Activated B cell treated with CpG ODN at 0.5 μM for 24 hours (primary cell): Measurements from ENCODE around the gene TRAF3IP1. TPM values are rescaled to one million over a fixed set of nuclear protein-coding genes. Genes with fewer than 3 reads are reported as not detected.

Experiments
- ATAC-seq: fragments of 200-7000 bp; cut with Tn5 transposase; one replicate; pipeline ENCODE4 v1.10.0; 2021; ENCODE audit warnings: low read depth, mild to moderate bottlenecking, moderate library complexity
- CTCF ChIA-PET: fragments of 350-600 bp; sonication (Branson Sonifier 250); formaldehyde crosslinking; loops from one replicate; lab custom pipeline; 2021; ENCODE audit warnings: antibody characterized with exemption; lab: Charles Lee
- POLR2A ChIA-PET: fragments of 350-600 bp; sonication (Branson Sonifier 250); formaldehyde crosslinking; loops from one replicate; lab custom pipeline; 2021; ENCODE audit warnings: antibody characterized with exemption; lab: Charles Lee
- DNase-seq: peaks from one replicate; pipeline ENCODE4 v3.0.0; 2022
- H3K27ac Mint-ChIP-seq: one replicate; pipeline ENCODE4 v1.8.0; 2020; ENCODE audit warnings: mixed read lengths
- H3K27me3 Mint-ChIP-seq: one replicate; pipeline ENCODE4 v1.8.0; 2021; ENCODE audit warnings: mixed read lengths
- H3K36me3 Mint-ChIP-seq: one replicate; pipeline ENCODE4 v1.8.0; 2021; ENCODE audit warnings: low read depth, mixed read lengths
- H3K4me1 Mint-ChIP-seq: one replicate; pipeline ENCODE4 v1.8.0; 2021; ENCODE audit warnings: mixed read lengths
- H3K4me3 Mint-ChIP-seq: one replicate; pipeline ENCODE4 v1.8.0; 2020; ENCODE audit warnings: mild to moderate bottlenecking, mixed read lengths
- H3K9me3 Mint-ChIP-seq: one replicate; pipeline ENCODE4 v1.8.0; 2020; ENCODE audit warnings: mixed read lengths
- intact Hi-C: fragments of 100-400 bp; cut with micrococcal nuclease; formaldehyde crosslinking; loops from one replicate; pipeline ENCODE4 v1.15.1; 2024
- total RNA-seq: library from RNA; stranded (reverse); gene quantifications from 2 replicates; pipeline ENCODE4 v1.2.3, GENCODE V29; 2022
- TF ChIP-seq, protein P1 (sequence below): fragments of 200-600 bp; IDR thresholded peaks from one replicate; pipeline ENCODE4 v1.8.0; 2022; ENCODE audit warnings: antibody characterized with exemption, mild to moderate bottlenecking

The TRAF3IP1 gene
- total RNA-seq, 1 donor from 2014 or later: 9.9 TPM

DNA sequence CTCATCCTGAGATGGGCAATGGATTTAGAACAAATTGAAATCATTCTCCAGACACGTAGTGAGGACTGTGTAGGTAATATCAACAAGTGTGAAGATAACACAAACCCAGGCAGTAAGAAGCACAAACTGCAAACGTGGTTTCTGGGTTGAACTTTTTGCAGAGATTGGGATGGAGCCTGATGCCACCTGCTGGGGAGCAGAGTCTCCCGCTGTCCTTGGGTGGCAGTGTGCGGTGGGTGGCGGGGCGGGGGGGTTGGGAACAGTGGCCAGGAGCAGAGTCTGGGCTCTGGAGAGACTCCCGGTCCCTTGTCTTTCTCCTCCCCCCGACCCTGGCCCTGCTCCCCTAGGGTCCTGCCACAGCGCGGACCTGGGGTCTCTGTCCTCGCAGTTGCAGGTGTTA is 19.5 kb downstream of the TRAF3IP1 start:
- no peak overlapping the region for H3K4me3 Mint-ChIP-seq
- ATAC-seq: no peak
- TF ChIP-seq, protein P1, sequence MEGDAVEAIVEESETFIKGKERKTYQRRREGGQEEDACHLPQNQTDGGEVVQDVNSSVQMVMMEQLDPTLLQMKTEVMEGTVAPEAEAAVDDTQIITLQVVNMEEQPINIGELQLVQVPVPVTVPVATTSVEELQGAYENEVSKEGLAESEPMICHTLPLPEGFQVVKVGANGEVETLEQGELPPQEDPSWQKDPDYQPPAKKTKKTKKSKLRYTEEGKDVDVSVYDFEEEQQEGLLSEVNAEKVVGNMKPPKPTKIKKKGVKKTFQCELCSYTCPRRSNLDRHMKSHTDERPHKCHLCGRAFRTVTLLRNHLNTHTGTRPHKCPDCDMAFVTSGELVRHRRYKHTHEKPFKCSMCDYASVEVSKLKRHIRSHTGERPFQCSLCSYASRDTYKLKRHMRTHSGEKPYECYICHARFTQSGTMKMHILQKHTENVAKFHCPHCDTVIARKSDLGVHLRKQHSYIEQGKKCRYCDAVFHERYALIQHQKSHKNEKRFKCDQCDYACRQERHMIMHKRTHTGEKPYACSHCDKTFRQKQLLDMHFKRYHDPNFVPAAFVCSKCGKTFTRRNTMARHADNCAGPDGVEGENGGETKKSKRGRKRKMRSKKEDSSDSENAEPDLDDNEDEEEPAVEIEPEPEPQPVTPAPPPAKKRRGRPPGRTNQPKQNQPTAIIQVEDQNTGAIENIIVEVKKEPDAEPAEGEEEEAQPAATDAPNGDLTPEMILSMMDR: no peak
- ChIA-PET POLR2A (no interaction called here), CTCF (no interaction called here)
- H3K36me3 Mint-ChIP-seq: peaks cover 22% of the 10 kb centered on the region
- intact Hi-C loops: no loop called here
- H3K27ac Mint-ChIP-seq: no peak overlapping the region
- H3K27me3 Mint-ChIP-seq: no peaks in the 10 kb centered on the region
- H3K4me1 Mint-ChIP-seq: peaks cover 5% of the 10 kb centered on the region
- no peak for DNase-seq
- H3K9me3 Mint-ChIP-seq: no peaks in the 10 kb centered on the region

DNA sequence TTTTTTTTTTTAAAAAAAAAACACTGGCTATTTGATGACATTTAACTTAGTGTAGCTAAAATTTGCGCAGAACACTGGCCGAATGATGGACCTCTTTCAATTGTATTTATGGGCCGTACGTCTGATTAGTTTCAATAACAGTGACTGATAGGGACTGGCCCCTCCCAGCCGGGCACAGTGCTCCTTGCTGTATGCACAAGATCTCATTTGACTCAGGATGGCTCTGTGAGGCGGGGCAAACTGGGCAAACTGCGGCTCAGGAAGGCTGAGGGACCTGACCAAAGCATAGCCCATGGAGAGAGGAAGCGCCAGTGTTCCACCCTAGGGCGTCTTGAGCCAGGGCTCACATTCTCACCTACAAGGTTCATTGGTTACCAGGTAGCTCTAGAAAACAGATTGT is 21.2 kb downstream of the TRAF3IP1 start:
- Mint-ChIP-seq H3K9me3 (no peaks in the 10 kb centered on the region), H3K27me3 (no peaks in the 10 kb centered on the region), H3K4me1 (peaks cover 9% of the 10 kb centered on the region), H3K36me3 (peaks cover 19% of the 10 kb centered on the region), H3K4me3 (no peak overlapping the region), H3K27ac (no peak overlapping the region)
- TF ChIP-seq, protein P1: no peak
- ATAC-seq (no peak), DNase-seq (no peak)
- ChIA-PET POLR2A (no interaction called here), CTCF (interaction anchor here (1.0 kb wide), 1 partner anchor 18 kb away, joined by 3 read pairs; no protein-coding TSS in a partner anchor)
- intact Hi-C loops: no loop called here

DNA sequence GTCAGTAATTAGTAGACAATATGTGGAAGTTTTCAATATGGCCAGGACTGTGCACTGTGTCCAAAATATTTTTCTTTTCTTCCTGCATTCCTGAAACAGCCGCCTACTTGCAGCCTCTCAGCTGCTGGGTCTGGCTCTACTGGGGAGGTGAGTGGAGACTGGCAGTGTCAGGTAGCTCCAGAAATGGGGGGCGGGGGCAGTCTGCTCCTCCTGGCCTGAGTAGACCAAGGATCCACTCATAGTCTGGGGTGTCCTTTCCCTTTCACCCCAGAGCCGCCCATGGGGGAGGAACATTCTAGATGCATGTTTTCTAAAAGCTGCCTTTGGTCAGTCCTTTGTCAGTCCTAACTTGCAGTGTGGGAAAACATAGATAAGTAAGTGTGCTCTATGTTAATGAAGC is 23.7 kb downstream of the TRAF3IP1 start:
- no peaks in the 10 kb centered on the region for H3K9me3 Mint-ChIP-seq
- CTCF ChIA-PET: no interaction called here
- TF ChIP-seq, protein P1: no peak
- peaks cover 7% of the 10 kb centered on the region for H3K36me3 Mint-ChIP-seq
- H3K27ac Mint-ChIP-seq: no peak overlapping the region
- no peaks in the 10 kb centered on the region for H3K27me3 Mint-ChIP-seq
- intact Hi-C loops: no loop called here
- POLR2A ChIA-PET: no interaction called here
- ATAC-seq (no peak), DNase-seq (no peak)
- peaks cover 16% of the 10 kb centered on the region for H3K4me1 Mint-ChIP-seq
- H3K4me3 Mint-ChIP-seq: no peak overlapping the region

DNA sequence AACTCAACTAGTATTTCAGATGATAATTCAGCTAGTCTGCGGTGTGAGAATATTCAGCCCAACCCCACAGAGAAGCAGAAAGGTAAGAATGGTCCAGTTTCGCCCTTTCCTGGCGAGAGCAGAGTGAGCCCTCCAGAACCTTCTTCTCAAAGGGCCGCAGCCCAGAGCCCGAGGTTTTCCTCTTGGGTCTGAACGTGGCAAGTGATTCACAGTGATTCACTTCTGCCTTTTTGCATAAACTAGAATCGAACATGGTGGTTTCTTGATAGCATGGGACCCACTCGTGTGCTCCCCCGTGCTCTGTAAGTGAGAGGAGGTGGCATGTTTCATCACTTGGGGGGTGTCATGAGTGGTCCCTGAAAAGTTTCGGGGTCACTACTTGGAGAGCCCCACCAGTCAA is 24.2 kb downstream of the TRAF3IP1 start:
- ChIA-PET CTCF (no interaction called here), POLR2A (no interaction called here)
- TF ChIP-seq, protein P1: no peak
- no peak overlapping the region for H3K4me3 Mint-ChIP-seq
- no peak for DNase-seq
- H3K4me1 Mint-ChIP-seq: peaks cover 16% of the 10 kb centered on the region
- H3K9me3 Mint-ChIP-seq: no peaks in the 10 kb centered on the region
- no peak overlapping the region for H3K27ac Mint-ChIP-seq
- no peak for ATAC-seq
- intact Hi-C loops: no loop called here
- H3K36me3 Mint-ChIP-seq: peaks cover 5% of the 10 kb centered on the region
- H3K27me3 Mint-ChIP-seq: no peaks in the 10 kb centered on the region

DNA sequence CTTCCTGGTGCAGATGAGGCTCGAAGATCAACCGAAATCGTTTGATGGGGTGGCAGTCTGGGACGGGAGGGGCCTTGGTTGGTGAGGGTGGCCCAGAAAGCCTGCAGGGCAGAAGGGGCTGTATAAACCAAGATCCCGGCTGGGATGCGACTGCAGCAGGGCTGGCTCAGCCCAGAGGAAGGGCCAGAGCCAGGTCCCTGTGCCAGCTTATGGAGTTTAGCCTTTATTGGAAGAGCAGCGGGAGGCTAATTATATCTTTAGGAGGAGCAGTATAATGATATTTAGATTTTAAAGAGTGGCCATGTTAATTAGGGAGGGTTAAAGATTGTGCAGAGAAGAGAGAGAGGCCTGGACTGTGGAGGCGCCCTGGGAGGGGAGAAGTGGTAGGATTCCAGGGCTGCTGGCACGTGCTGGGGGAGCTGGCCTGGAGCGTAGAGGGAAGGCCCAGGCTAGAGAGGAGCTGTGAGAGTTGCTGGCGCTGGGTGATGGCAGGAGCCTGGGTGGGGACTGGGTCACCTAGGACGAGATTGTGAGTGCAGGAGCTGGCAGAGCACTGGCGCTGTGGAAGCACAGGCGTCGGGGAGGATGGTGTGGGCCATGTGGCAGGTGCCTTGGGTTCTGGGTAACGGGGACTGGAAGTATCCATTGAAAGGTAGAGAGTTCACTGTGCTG is 25.1 kb downstream of the TRAF3IP1 start:
- no peak for ATAC-seq

More for the DNA sequence above, 25.1 kb downstream of the TRAF3IP1 start:
- Mint-ChIP-seq H3K36me3 (peaks cover 4% of the 10 kb centered on the region), H3K27me3 (no peaks in the 10 kb centered on the region), H3K4me1 (peaks cover 16% of the 10 kb centered on the region), H3K4me3 (no peak overlapping the region), H3K9me3 (no peaks in the 10 kb centered on the region), H3K27ac (no peak overlapping the region)
- DNase-seq: no peak
- POLR2A ChIA-PET: no interaction called here
- CTCF ChIA-PET: no interaction called here
- intact Hi-C loops: no loop called here
- TF ChIP-seq, protein P1: no peak
